ENCODE results near the gene LTA4H.

GRCh38 chr12:96041181-96041580, 5.8 kb upstream of the LTA4H start:
- no peak for TF ChIP-seq CTCF (IDR thresholded peaks at IDR 0.05)
- TF ChIP-seq POLR2A (IDR thresholded peaks at IDR 0.05): no peak
